Spinal cord (tissue), 10 donors: ENCODE data around the gene GPR42. TPM values are rescaled to one million over a fixed set of nuclear protein-coding genes. Genes with fewer than 3 reads are reported as not detected.
A peak's percentile ranks its signal among the peaks of the same experiment; 100 is the strongest.
"Not testable (repeated sequence)": the region's sequence is repeated elsewhere in the genome, so short reads cannot be mapped to it uniquely, and the experiment has no call there.

Experiments used
- DNase-seq, 6 donors: peaks; one replicate each; pipeline versions ENCODE4 v3.0.0 to v3.0.0-alpha.2; 2013 to 2015; ENCODE audit warnings: low spot score in 6 of 6, low read depth in 4 of 6
- H3K27ac ChIP-seq: one replicate; pipeline ENCODE4 v1.5.1; 2013; ENCODE audit warnings: low read depth, low read length, control low read depth
- H3K27me3 ChIP-seq: one replicate; pipeline ENCODE4 v1.6.1; 2013; ENCODE audit warnings: low read length; ENCODE audit not compliant: control insufficient read depth, insufficient read depth
- H3K36me3 ChIP-seq: one replicate; pipeline ENCODE4 v1.6.1; 2013; ENCODE audit warnings: low read length; ENCODE audit not compliant: control insufficient read depth, insufficient read depth
- H3K4me1 ChIP-seq: one replicate; pipeline ENCODE4 v1.6.1; 2013; ENCODE audit warnings: low read length; ENCODE audit not compliant: control insufficient read depth, insufficient read depth
- H3K4me3 ChIP-seq: one replicate; pipeline ENCODE4 v1.5.1; 2013; ENCODE audit warnings: low read depth, low read length, control low read depth
- H3K9me3 ChIP-seq: one replicate; pipeline ENCODE4 v1.6.1; 2013; ENCODE audit warnings: low read length; ENCODE audit not compliant: control insufficient read depth, insufficient read depth
- WGBS: methylation state at CpG from one replicate; pipeline ENCODE4 v1.1.5; 2013; ENCODE audit warnings: missing lambda C conversion rate; ENCODE audit not compliant: insufficient coverage; 5-methylcytosine and 5-hydroxymethylcytosine counted together
- polyA plus RNA-seq, 2 donors: library from polyadenylated mRNA; unstranded; fragments of 120-200 nt; gene quantifications; one replicate each; pipeline ENCODE4 v1.2.1, GENCODE V29; 2013; ENCODE audit not compliant: insufficient read length in 2 of 2
- total RNA-seq, 2 donors: library from RNA; depleted of rRNA in 1 of 2; stranded (reverse); fragments of 120-200 nt in 1 of 2; fragments of >200 nt in 1 of 2; gene quantifications; one replicate each; pipeline versions ENCODE4 v1.2.3 to v1.2.4, GENCODE V29; 2013 to 2014
- donor health status: healthy.

Gene GPR42
- total and polyA plus RNA-seq, 4 donors, result 0.14 TPM; not detected in 3

DNA sequence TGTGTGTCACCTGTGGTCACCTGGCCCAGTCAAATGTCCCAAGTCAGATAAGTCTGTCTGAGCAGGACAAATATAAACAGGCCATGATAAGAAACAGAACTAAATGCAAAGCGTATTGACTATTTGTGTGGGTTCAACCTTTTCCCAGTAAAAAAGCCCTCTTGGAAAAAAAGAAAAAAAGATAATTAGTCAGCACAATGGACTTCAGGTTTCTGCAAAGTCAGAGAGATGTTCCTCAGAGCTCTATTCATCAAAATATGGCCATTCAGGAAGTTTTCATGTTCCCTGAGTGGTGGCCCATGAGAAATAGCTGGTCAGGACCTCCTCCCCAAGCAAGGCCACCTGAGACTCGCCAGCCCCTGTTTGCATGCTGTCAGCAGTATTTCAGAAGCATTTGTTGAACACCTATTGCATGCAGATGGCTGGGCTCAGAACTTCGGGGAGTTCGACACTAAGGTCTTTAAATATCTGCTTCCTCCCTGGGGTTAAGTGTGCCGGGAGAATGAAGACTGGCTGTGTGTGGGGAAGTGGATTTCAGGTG, 9.9 kb upstream of the GPR42 start:
- WGBS, result 93% methylated on average over 3 of the region's 5 CpGs
- H3K27ac ChIP-seq, result no peak overlapping the region
- DNase-seq, result no peak
- no peaks in the 10 kb centered on the region for H3K36me3 ChIP-seq
- H3K4me1 ChIP-seq, result peaks cover 9% of the 10 kb centered on the region
- no peak overlapping the region for H3K4me3 ChIP-seq
- H3K27me3 ChIP-seq, result no peaks in the 10 kb centered on the region
- H3K9me3 ChIP-seq, result no peaks in the 10 kb centered on the region

DNA sequence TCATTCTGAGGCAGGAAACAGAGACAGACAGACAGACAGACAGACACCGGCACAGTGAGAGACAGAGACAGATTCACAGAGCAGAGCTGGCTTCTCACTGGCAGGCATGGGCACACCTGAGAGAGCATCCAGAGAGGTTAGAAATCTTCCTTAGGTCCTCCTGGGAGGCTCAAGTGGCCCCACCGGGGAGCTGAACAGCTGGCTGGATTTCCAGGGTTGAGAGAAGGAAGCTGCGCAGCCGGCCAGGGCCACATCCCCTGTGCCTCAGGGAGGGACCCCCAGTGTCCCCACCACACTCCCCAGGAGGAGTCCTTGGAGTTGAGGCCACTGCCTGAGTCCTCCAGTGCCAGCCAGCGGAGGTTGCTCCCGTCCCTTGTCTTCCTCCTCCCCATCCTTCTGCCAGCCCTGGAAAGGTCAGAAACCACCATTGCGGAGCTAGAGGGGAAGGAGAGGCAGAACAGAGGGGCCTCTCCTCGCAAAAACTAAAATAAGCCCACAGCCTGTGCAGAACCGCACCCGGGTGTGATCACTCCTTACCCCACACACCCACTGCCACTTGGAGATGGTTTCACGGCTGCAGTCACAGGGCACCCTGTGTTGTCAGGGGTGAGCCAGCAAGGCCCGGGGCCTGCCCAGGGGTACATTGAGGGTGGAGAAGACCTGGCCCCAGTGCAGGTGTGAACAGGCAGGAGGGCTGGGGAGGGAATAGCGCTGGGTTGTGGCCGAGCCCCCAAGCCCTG, 8.4 kb upstream of the GPR42 start:
- H3K27ac ChIP-seq, result no peak overlapping the region
- H3K27me3 ChIP-seq, result no peaks in the 10 kb centered on the region
- H3K4me3 ChIP-seq, result no peak overlapping the region
- no peaks in the 10 kb centered on the region for H3K36me3 ChIP-seq
- DNase-seq, result no peak
- WGBS, result 93% methylated on average over 3 of the region's 14 CpGs
- H3K9me3 ChIP-seq, result no peaks in the 10 kb centered on the region
- peaks cover 9% of the 10 kb centered on the region for H3K4me1 ChIP-seq

- Histone ChIP-seq H3K36me3 (no peaks in the 10 kb centered on the region), H3K4me1 (peaks cover 9% of the 10 kb centered on the region), H3K27ac (no peak overlapping the region), H3K4me3 (no peak overlapping the region), H3K27me3 (no peaks in the 10 kb centered on the region), H3K9me3 (no peaks in the 10 kb centered on the region)
- WGBS, result 60% methylated on average over 3 of the region's 11 CpGs
- DNase-seq, result no peak
Measured at GRCh38 chr19:35363001-35363590, 7.8 kb upstream of the GPR42 start.

GRCh38 chr19:35363711-35364425, 7.0 kb upstream of the GPR42 start:
- H3K4me3 ChIP-seq, result no peak overlapping the region
- no peak overlapping the region for H3K27ac ChIP-seq
- DNase-seq, result no peak
- H3K27me3 ChIP-seq, result no peaks in the 10 kb centered on the region
- 83% methylated on average over 8 of the region's 19 CpGs for WGBS
- H3K36me3 ChIP-seq, result no peaks in the 10 kb centered on the region
- H3K4me1 ChIP-seq, result peaks cover 9% of the 10 kb centered on the region
- H3K9me3 ChIP-seq, result no peaks in the 10 kb centered on the region

- no peak overlapping the region for H3K4me3 ChIP-seq
- peaks cover 7% of the 10 kb centered on the region for H3K9me3 ChIP-seq
- no peaks in the 10 kb centered on the region for H3K36me3 ChIP-seq
- 100% methylated on average over 2 of the region's 4 CpGs for WGBS
- DNase-seq, result no peak
- H3K27me3 ChIP-seq, result no peaks in the 10 kb centered on the region
- H3K27ac ChIP-seq, result no peak overlapping the region
- peaks cover 9% of the 10 kb centered on the region for H3K4me1 ChIP-seq
Measured at GRCh38 chr19:35365303-35365702, 5.6 kb upstream of the GPR42 start.

DNA sequence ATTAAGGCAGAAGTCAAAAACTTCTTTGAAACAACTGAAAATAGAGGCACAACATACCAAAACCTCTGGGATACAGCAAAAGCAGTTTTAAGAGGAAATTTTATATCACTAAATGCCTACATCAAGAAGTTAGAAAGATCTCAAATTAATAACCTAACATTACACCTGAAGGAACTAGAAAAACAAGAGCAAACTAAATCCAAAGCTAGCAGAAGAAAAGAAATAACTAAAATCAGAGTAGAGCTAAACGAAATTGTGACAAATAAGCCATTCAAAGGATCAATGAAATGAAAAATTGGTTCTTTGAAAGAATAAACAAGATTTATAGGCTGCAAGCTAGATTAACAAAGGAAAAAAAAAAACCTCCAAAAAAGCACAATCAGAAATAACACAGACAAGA, 2.5 kb upstream of the GPR42 start:
- no CpG with 5 or more reads among the region's 1 CpG for WGBS
- H3K27ac ChIP-seq, result no peak overlapping the region
- no peak overlapping the region for H3K4me3 ChIP-seq
- no peaks in the 10 kb centered on the region for H3K36me3 ChIP-seq
- peaks cover 7% of the 10 kb centered on the region for H3K9me3 ChIP-seq
- peaks cover 5% of the 10 kb centered on the region for H3K4me1 ChIP-seq
- no peak for DNase-seq
- H3K27me3 ChIP-seq, result no peaks in the 10 kb centered on the region

DNA sequence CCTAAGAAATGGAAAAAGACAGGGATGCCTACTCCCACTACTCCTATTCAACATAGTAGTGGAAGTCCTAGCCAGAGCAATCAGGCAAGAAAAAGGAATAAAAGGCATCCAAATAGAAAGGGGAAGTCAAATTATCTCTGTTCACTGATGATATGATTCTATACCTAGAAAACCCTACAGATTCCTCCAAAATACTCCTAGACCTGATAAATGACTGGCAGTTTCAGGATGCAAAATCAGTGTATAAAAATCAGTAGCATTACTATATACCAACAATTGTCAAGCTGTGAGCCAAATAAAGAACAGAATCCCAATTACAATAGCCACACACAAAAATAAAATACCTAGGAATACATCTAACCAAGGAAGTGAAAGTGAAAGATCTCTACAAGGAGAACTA, 1.3 kb upstream of the GPR42 start:
- no peaks in the 10 kb centered on the region for H3K4me1 ChIP-seq
- DNase-seq, result no peak
- no peaks in the 10 kb centered on the region for H3K36me3 ChIP-seq
- H3K27ac ChIP-seq, result no peak overlapping the region
- H3K27me3 ChIP-seq, result no peaks in the 10 kb centered on the region
- H3K9me3 ChIP-seq, result peaks cover 7% of the 10 kb centered on the region
- H3K4me3 ChIP-seq, result no peak overlapping the region

DNA sequence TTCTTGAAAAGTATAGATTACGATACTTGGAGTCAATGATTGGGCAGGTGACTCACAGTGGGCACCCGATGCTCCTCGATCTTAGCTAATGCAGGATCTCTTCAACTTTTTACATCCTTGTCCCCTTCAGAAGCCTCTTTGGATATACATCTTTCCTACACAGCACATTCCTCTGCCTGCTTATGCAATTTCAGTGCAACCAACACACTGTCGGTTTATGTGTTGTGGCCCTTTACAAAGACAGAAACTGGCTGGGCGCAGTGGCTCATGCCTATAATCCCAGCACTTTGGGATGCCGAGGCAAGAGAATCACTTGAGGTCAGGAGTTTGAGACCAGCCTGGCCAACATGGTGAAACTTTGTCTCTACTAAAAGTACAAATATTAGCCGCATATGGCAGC, 2.6 kb downstream of the GPR42 start:
- H3K4me3 ChIP-seq, result no peak overlapping the region
- no peaks in the 10 kb centered on the region for H3K36me3 ChIP-seq
- no peaks in the 10 kb centered on the region for H3K27me3 ChIP-seq
- H3K27ac ChIP-seq, result no peak overlapping the region
- peak in 1 of 6 donors; percentile 0 for DNase-seq
- WGBS, result 80% methylated on average over 7 of the region's 7 CpGs
- H3K4me1 ChIP-seq, result no peaks in the 10 kb centered on the region
- H3K9me3 ChIP-seq, result peaks cover 8% of the 10 kb centered on the region

- H3K27me3 ChIP-seq, H3K4me1 ChIP-seq, H3K36me3 ChIP-seq, H3K4me3 ChIP-seq, H3K9me3 ChIP-seq, H3K27ac ChIP-seq, DNase-seq: not testable (repeated sequence)
Measured at GRCh38 chr19:35374031-35374430, 3.2 kb downstream of the GPR42 start.
